Brain microvascular endothelial cell (primary cell): Measurements from ENCODE around the gene CACNA2D3.

Experiments
- DNase-seq: peaks from one replicate; pipeline ENCODE4 v3.0.0-alpha.2; 2020
- H3K27ac ChIP-seq: fragments of 250-450 bp; sonication (Bioruptor Pico); 2 replicates; pipeline ENCODE4 v1.5.1; 2020; ENCODE audit warnings: mild to moderate bottlenecking, moderate library complexity
- H3K27me3 ChIP-seq: fragments of 250-450 bp; sonication (Bioruptor Pico); replicated peaks from 2 replicates; pipeline ENCODE4 v1.5.1; 2020; ENCODE audit warnings: mild to moderate bottlenecking
- H3K36me3 ChIP-seq: fragments of 250-450 bp; sonication (Bioruptor Pico); replicated peaks from 2 replicates; pipeline ENCODE4 v1.5.1; 2020; ENCODE audit warnings: mild to moderate bottlenecking
- H3K4me3 ChIP-seq: 2 replicates; pipeline ENCODE4 v1.5.1; 2011; ENCODE audit warnings: low read depth, mild to moderate bottlenecking, control low read depth, low read length, moderate library complexity
- CTCF ChIP-seq: IDR thresholded peaks from 2 replicates; pipeline ENCODE4 v1.5.1; 2011; ENCODE audit warnings: low read depth, mild to moderate bottlenecking, moderate library complexity, low read length, control low read depth, inconsistent platforms; ENCODE audit errors: missing control alignments
- in situ Hi-C: cut with HindIII; loops from 2 replicates; pipeline ENCODE4 v1.10.0; 2017; ENCODE audit warnings: low sequenced_read_pairs, low pct_ligation_motif_present

Gene CACNA2D3

GRCh38 chr3:54476891-54477290 is 354.5 kb downstream of the CACNA2D3 start:
- no peak for TF ChIP-seq CTCF
- in situ Hi-C loops = no loop called here
- Histone ChIP-seq H3K27me3 (no peaks in the 10 kb centered on the region), H3K27ac (no peak overlapping the region), H3K4me3 (no peak overlapping the region), H3K36me3 (no peaks in the 10 kb centered on the region)
- DNase-seq = no peak

- Histone ChIP-seq H3K27me3 (no peaks in the 10 kb centered on the region), H3K36me3 (no peaks in the 10 kb centered on the region), H3K4me3 (no peak overlapping the region), H3K27ac (no peak overlapping the region)
- DNase-seq = no peak
- in situ Hi-C loops = no loop called here
- TF ChIP-seq CTCF = no peak
Observed at GRCh38 chr3:54481606-54482365, 359.4 kb downstream of the CACNA2D3 start.

GRCh38 chr3:54484334-54484733 is 362.0 kb downstream of the CACNA2D3 start:
- no peak for TF ChIP-seq CTCF
- H3K4me3 ChIP-seq = no peak overlapping the region
- no peaks in the 10 kb centered on the region for H3K27me3 ChIP-seq
- H3K36me3 ChIP-seq = no peaks in the 10 kb centered on the region
- H3K27ac ChIP-seq = no peak overlapping the region
- no peak for DNase-seq
- in situ Hi-C loops = no loop called here

GRCh38 chr3:54486317-54486716 is 364.0 kb downstream of the CACNA2D3 start:
- TF ChIP-seq CTCF = no peak
- H3K27me3 ChIP-seq = no peaks in the 10 kb centered on the region
- in situ Hi-C loops = no loop called here
- no peaks in the 10 kb centered on the region for H3K36me3 ChIP-seq
- no peak overlapping the region for H3K4me3 ChIP-seq
- no peak overlapping the region for H3K27ac ChIP-seq
- no peak for DNase-seq

GRCh38 chr3:54488297-54488696 is 365.9 kb downstream of the CACNA2D3 start:
- no peak for DNase-seq

More at GRCh38 chr3:54488297-54488696, 365.9 kb downstream of the CACNA2D3 start:
- Histone ChIP-seq H3K36me3 (no peaks in the 10 kb centered on the region), H3K4me3 (no peak overlapping the region), H3K27me3 (no peaks in the 10 kb centered on the region), H3K27ac (no peak overlapping the region)
- no peak for TF ChIP-seq CTCF
- in situ Hi-C loops = no loop called here
